Left ventricle myocardium inferior (tissue), 1 donor: ENCODE data around the gene PCNX1. TPM values are rescaled to one million over a fixed set of nuclear protein-coding genes. Genes with fewer than 3 reads are reported as not detected.

Experiments used
- DNase-seq: peaks from one replicate; pipeline ENCODE4 v3.0.0-alpha.2; 2020
- H3K27ac ChIP-seq: fragments of 200-600 bp; replicated peaks from 2 replicates; pipeline ENCODE4 v1.8.0; 2021
- H3K27me3 ChIP-seq: fragments of 200-600 bp; 2 replicates; pipeline ENCODE4 v1.8.0; 2021; ENCODE audit warnings: low read depth
- H3K36me3 ChIP-seq: fragments of 200-600 bp; 2 replicates; pipeline ENCODE4 v1.8.0; 2021
- H3K4me1 ChIP-seq: fragments of 200-600 bp; 2 replicates; pipeline ENCODE4 v1.8.0; 2021
- H3K4me3 ChIP-seq: fragments of 200-600 bp; 2 replicates; pipeline ENCODE4 v1.8.0; 2021; ENCODE audit warnings: mild to moderate bottlenecking, moderate library complexity
- H3K9me3 ChIP-seq: fragments of 200-600 bp; replicated peaks from 2 replicates; pipeline ENCODE4 v1.8.0; 2021
- intact Hi-C: fragments of 100-400 bp; cut with micrococcal nuclease; formaldehyde crosslinking; loops from one replicate; pipeline ENCODE4 v1.11.0; 2022
- total RNA-seq: library from RNA; stranded (reverse); fragmentation: NEBNext Ultra II Directional; extraction: Animal tissue kit (Norgen Biotek cat#: 25700); gene quantifications from one replicate; pipeline ENCODE4 v1.2.1, GENCODE V29; 2021
- TF ChIP-seq, protein P1 (sequence below): fragments of 200-600 bp; IDR thresholded peaks from 2 replicates; pipeline ENCODE4 v1.8.0; 2021; ENCODE audit warnings: antibody characterized with exemption, mild to moderate bottlenecking, borderline replicate concordance
- donor health status: DM: no; HTN: yes; CAD: no; lungs with severe emphysema.

The PCNX1 gene
- total RNA-seq, 1 donor from 2014 or later = 35.2 TPM

DNA sequence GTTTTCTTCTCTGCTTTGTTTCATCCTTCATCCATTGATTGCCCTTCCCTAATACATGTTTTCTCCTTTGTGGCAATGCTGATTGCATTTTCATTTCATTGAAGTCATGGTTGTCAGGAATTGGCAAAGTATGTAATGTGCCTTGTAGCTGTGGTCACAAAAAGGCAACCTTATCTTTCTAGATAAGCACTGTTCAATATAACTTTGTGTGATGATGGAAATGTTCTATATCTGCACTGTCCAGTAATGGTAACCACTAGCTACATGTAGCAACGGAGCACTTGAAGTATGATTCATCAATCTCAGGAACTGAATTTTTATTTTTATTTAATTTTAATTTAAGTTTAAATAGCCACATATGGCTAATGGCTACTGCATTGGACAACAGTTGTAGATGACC lies 79.8 kb downstream of the PCNX1 start:
- no peaks in the 10 kb centered on the region for H3K27me3 ChIP-seq
- H3K27ac ChIP-seq = peak overlapping the region; percentile 39
- TF ChIP-seq, protein P1, sequence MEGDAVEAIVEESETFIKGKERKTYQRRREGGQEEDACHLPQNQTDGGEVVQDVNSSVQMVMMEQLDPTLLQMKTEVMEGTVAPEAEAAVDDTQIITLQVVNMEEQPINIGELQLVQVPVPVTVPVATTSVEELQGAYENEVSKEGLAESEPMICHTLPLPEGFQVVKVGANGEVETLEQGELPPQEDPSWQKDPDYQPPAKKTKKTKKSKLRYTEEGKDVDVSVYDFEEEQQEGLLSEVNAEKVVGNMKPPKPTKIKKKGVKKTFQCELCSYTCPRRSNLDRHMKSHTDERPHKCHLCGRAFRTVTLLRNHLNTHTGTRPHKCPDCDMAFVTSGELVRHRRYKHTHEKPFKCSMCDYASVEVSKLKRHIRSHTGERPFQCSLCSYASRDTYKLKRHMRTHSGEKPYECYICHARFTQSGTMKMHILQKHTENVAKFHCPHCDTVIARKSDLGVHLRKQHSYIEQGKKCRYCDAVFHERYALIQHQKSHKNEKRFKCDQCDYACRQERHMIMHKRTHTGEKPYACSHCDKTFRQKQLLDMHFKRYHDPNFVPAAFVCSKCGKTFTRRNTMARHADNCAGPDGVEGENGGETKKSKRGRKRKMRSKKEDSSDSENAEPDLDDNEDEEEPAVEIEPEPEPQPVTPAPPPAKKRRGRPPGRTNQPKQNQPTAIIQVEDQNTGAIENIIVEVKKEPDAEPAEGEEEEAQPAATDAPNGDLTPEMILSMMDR = no peak
- H3K4me3 ChIP-seq = no peak overlapping the region
- H3K36me3 ChIP-seq = no peaks in the 10 kb centered on the region
- H3K9me3 ChIP-seq = no peaks in the 10 kb centered on the region
- H3K4me1 ChIP-seq = peaks cover 46% of the 10 kb centered on the region
- intact Hi-C loops = no loop called here
- no peak for DNase-seq

GRCh38 chr14:70988452-70988851 lies 81.2 kb downstream of the PCNX1 start:
- no peaks in the 10 kb centered on the region for H3K9me3 ChIP-seq
- no peak for DNase-seq
- H3K4me1 ChIP-seq = peaks cover 39% of the 10 kb centered on the region
- TF ChIP-seq, protein P1 = no peak
- intact Hi-C loops = no loop called here
- no peaks in the 10 kb centered on the region for H3K27me3 ChIP-seq
- H3K4me3 ChIP-seq = peak overlapping the region; percentile 3
- H3K36me3 ChIP-seq = no peaks in the 10 kb centered on the region
- H3K27ac ChIP-seq = peak overlapping the region; percentile 39

GRCh38 chr14:70993931-70994330 lies 86.7 kb downstream of the PCNX1 start:
- no peaks in the 10 kb centered on the region for H3K27me3 ChIP-seq
- no peak overlapping the region for H3K4me3 ChIP-seq
- H3K36me3 ChIP-seq = peaks cover 9% of the 10 kb centered on the region
- H3K27ac ChIP-seq = no peak overlapping the region
- peaks cover 3% of the 10 kb centered on the region for H3K4me1 ChIP-seq
- TF ChIP-seq, protein P1 = no peak
- H3K9me3 ChIP-seq = no peaks in the 10 kb centered on the region
- intact Hi-C loops = no loop called here
- no peak for DNase-seq

GRCh38 chr14:70995211-70995610 lies 88.0 kb downstream of the PCNX1 start:
- H3K4me3 ChIP-seq = no peak overlapping the region
- H3K4me1 ChIP-seq = peaks cover 10% of the 10 kb centered on the region
- H3K27ac ChIP-seq = no peak overlapping the region
- no peaks in the 10 kb centered on the region for H3K9me3 ChIP-seq
- H3K27me3 ChIP-seq = no peaks in the 10 kb centered on the region
- H3K36me3 ChIP-seq = peaks cover 9% of the 10 kb centered on the region
- intact Hi-C loops = no loop called here
- no peak for DNase-seq
- TF ChIP-seq, protein P1 = no peak

GRCh38 chr14:70995671-70996070 lies 88.4 kb downstream of the PCNX1 start:
- Histone ChIP-seq H3K9me3 (no peaks in the 10 kb centered on the region), H3K36me3 (peaks cover 9% of the 10 kb centered on the region), H3K27ac (no peak overlapping the region), H3K4me1 (peaks cover 10% of the 10 kb centered on the region), H3K27me3 (no peaks in the 10 kb centered on the region), H3K4me3 (no peak overlapping the region)
- TF ChIP-seq, protein P1 = no peak
- intact Hi-C loops = no loop called here
- DNase-seq = no peak

DNA sequence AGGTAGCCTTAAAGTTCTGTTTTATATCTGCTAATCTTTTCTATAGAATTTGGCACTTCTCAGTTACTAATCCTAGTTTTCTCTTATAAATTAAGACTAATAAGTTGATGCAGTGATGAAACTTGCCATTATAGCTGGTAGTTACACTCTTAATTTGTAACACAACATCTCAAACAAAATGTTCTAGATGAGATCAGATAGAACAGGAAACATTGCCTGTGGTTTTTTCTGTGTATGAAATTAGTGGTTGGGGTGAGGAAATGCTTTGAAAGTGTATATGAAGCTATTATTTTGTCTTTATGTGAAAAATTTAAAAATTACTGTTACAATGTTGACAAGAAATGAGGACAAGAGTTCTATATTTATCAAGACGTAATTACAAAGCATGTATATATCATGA lies 91.9 kb downstream of the PCNX1 start:
- Histone ChIP-seq H3K36me3 (peaks cover 16% of the 10 kb centered on the region), H3K27me3 (no peaks in the 10 kb centered on the region), H3K4me1 (peaks cover 28% of the 10 kb centered on the region), H3K27ac (no peak overlapping the region), H3K4me3 (no peak overlapping the region), H3K9me3 (no peaks in the 10 kb centered on the region)
- TF ChIP-seq, protein P1 = no peak
- no peak for DNase-seq
- intact Hi-C loops = no loop called here
